Upper lobe of left lung (tissue), 6 donors: Measurements from ENCODE around the gene KLF16. TPM values are rescaled to one million over a fixed set of nuclear protein-coding genes. Genes with fewer than 3 reads are reported as not detected.

Experiments used
- ATAC-seq, 2 donors: fragments of 200-7000 bp; cut with Tn5 transposase; one replicate each; pipeline ENCODE4 v1.9.1; 2022; ENCODE audit warnings: mild to moderate bottlenecking in 2 of 2, moderate library complexity in 2 of 2; ENCODE audit not compliant: low FRiP score in 2 of 2
- DNase-seq, 2 donors: peaks; one replicate each; pipeline ENCODE4 v3.0.0-alpha.2; 2019 to 2020
- H3K27ac ChIP-seq, 4 donors: fragments of 200-600 bp; sonication (generic); one replicate each; pipeline ENCODE4 v1.5.1; 2016 to 2019
- H3K27me3 ChIP-seq, 4 donors: fragments of 200-600 bp; sonication (generic); one replicate each; pipeline ENCODE4 v1.5.1; 2017 to 2019
- H3K36me3 ChIP-seq, 4 donors: fragments of 200-600 bp; sonication (generic); one replicate each; pipeline ENCODE4 v1.5.1; 2016 to 2019
- H3K4me1 ChIP-seq, 4 donors: fragments of 200-600 bp; sonication (generic); one replicate each; pipeline ENCODE4 v1.5.1; 2018 to 2019
- H3K4me3 ChIP-seq, 4 donors: fragments of 200-600 bp; sonication (generic); one replicate each; pipeline ENCODE4 v1.5.1; 2017 to 2019; ENCODE audit warnings: mild to moderate bottlenecking in 2 of 4, moderate library complexity in 1 of 4
- H3K9me3 ChIP-seq, 4 donors: fragments of 200-600 bp; sonication (generic); one replicate each; pipeline ENCODE4 v1.5.1; 2018 to 2019
- EP300 ChIP-seq, 4 donors: sonication (generic); formaldehyde crosslinking; IDR thresholded peaks; one replicate each; pipeline ENCODE4 v1.5.1; 2017; ENCODE audit warnings: antibody characterized with exemption in 4 of 4, control low read depth in 2 of 4
- POLR2A ChIP-seq, 4 donors: fragments of 450-650 bp; IDR thresholded peaks; one replicate each; pipeline ENCODE4 v1.5.1; 2016 to 2017; ENCODE audit warnings: antibody characterized with exemption in 4 of 4, mild to moderate bottlenecking in 2 of 4
- POLR2AphosphoS5 ChIP-seq, 2 donors: sonication (generic); formaldehyde crosslinking; IDR thresholded peaks; one replicate each; pipeline ENCODE4 v1.5.1; 2017; ENCODE audit warnings: antibody characterized with exemption in 2 of 2
- WGBS, 2 donors: methylation state at CpG; one replicate each; pipeline ENCODE4 v1.1.5; 2017 to 2018; 5-methylcytosine and 5-hydroxymethylcytosine counted together
- total RNA-seq, 6 donors: library from RNA; depleted of rRNA in 4 of 6; stranded (reverse); fragments of >200 nt in 4 of 6; gene quantifications; one replicate each; pipeline versions ENCODE4 v1.1.0 to v1.2.1, GENCODE V29; 2016 to 2021
- TF ChIP-seq, protein P1 (sequence below), 6 experiments: fragments of 450-650 bp in 4 of 6; fragments of 200-600 bp in 2 of 6; sonication (generic) in 2 of 6; IDR thresholded peaks; one replicate each; pipeline ENCODE4 v1.5.1; 2016 to 2019; ENCODE audit warnings: antibody characterized with exemption in 6 of 6
- donor health status: DM: no; HTN: no; CAD: no; lungs with moderate emphysema.
- donor health status: DM: no; HTN: yes; CAD: no; lungs with severe emphysema.

The KLF16 gene
- total RNA-seq, 6 donors from 2014 or later = 6.9 to 39.9 (median 16.4) TPM

DNA sequence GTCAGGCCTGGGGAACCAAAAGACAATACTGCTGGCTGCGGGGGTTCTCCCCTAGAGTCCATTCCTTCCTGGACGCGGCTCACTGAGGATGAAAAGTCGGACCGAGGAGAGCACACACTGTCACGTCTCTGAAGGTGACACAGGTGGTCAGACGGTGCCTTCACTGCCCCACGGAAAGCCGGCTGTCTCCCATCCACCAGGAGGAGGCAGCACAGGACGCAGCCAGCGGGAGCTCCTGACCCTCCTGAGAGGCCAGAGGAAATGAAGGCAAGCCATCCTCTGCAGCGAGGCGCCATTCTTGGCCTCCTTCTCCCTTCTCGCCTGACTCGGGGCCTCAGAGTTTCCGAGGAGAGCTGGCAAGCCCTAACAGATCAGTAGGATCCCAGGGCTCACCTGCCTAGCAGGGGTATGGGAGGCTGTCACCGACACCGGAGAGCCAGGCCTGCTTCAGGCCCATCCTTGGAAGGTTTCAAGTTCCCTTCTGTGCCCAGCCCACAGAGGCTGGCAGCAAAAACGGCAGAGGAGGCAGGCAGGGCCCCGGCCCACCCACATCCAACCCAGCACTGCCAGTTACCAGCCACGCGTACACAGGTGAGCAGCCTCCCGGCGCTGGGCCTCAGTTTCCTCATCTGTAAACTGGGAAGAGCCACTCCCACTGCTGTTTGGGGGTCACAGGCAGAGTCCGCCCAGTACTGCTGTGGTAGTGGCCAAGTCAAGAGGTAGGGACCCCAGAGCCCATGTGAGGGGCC is 19.6 kb downstream of the KLF16 start:
- WGBS, 2 donors = 77 to 82% methylated on average over 12 to 24 of the region's 25 CpGs
- ATAC-seq (no peak), DNase-seq (no peak)
- Histone ChIP-seq H3K9me3 (no peaks in the 10 kb centered on the region), H3K27me3 (no peaks in the 10 kb centered on the region), H3K36me3 (peaks cover 0 to 24% (median 3%) of the 10 kb centered on the region in 4 donors), H3K4me1 (peaks cover 67 to 91% (median 72%) of the 10 kb centered on the region in 4 donors), H3K4me3 (no peak overlapping the region), H3K27ac (peak overlapping the region in 2 of 4 donors; percentile 31 to 64)
- TF ChIP-seq POLR2A (IDR thresholded peaks at IDR 0.05) (no peak), POLR2AphosphoS5 (IDR thresholded peaks at IDR 0.05) (no peak), EP300 (IDR thresholded peaks at IDR 0.05) (no peak)
- TF ChIP-seq, protein P1, sequence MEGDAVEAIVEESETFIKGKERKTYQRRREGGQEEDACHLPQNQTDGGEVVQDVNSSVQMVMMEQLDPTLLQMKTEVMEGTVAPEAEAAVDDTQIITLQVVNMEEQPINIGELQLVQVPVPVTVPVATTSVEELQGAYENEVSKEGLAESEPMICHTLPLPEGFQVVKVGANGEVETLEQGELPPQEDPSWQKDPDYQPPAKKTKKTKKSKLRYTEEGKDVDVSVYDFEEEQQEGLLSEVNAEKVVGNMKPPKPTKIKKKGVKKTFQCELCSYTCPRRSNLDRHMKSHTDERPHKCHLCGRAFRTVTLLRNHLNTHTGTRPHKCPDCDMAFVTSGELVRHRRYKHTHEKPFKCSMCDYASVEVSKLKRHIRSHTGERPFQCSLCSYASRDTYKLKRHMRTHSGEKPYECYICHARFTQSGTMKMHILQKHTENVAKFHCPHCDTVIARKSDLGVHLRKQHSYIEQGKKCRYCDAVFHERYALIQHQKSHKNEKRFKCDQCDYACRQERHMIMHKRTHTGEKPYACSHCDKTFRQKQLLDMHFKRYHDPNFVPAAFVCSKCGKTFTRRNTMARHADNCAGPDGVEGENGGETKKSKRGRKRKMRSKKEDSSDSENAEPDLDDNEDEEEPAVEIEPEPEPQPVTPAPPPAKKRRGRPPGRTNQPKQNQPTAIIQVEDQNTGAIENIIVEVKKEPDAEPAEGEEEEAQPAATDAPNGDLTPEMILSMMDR (IDR thresholded peaks at IDR 0.05) = no peak

DNA sequence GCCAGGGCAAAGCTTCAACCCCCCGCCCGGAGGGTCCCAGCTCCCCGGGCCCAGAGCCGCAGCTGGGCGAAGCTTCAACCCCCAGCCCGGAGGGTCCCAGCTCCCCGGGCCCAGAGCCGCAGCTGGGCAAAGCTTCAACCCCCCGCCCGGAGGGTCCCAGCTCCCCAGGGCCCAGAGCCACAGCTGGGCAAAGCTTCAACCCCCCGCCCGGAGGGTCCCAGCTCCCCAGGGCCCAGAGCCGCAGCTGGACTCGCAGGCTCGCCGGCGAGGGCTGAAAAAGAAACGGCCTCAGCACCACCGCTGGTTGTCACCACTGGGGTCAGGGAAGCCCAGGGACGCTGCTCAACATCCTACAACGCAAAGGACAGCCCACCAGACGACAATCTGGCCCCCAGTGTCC is 20.3 kb downstream of the KLF16 start:
- peaks cover 67 to 95% (median 72%) of the 10 kb centered on the region in 4 donors for H3K4me1 ChIP-seq
- H3K36me3 ChIP-seq = peaks cover 0 to 27% (median 3%) of the 10 kb centered on the region in 4 donors
- 86 to 100% methylated on average over 1 to 22 of the region's 22 CpGs for WGBS, 2 donors
- no peaks in the 10 kb centered on the region for H3K9me3 ChIP-seq
- ATAC-seq (no peak), DNase-seq (peak in 1 of 2 donors; percentile 67)
- TF ChIP-seq, protein P1 (IDR thresholded peaks at IDR 0.05) = no peak
- TF ChIP-seq EP300 (IDR thresholded peaks at IDR 0.05) = no peak
- TF ChIP-seq POLR2A (IDR thresholded peaks at IDR 0.05) = no peak
- peak overlapping the region in 2 of 4 donors; percentile 18 to 31 for H3K27ac ChIP-seq
- H3K27me3 ChIP-seq = no peaks in the 10 kb centered on the region
- no peak overlapping the region for H3K4me3 ChIP-seq

DNA sequence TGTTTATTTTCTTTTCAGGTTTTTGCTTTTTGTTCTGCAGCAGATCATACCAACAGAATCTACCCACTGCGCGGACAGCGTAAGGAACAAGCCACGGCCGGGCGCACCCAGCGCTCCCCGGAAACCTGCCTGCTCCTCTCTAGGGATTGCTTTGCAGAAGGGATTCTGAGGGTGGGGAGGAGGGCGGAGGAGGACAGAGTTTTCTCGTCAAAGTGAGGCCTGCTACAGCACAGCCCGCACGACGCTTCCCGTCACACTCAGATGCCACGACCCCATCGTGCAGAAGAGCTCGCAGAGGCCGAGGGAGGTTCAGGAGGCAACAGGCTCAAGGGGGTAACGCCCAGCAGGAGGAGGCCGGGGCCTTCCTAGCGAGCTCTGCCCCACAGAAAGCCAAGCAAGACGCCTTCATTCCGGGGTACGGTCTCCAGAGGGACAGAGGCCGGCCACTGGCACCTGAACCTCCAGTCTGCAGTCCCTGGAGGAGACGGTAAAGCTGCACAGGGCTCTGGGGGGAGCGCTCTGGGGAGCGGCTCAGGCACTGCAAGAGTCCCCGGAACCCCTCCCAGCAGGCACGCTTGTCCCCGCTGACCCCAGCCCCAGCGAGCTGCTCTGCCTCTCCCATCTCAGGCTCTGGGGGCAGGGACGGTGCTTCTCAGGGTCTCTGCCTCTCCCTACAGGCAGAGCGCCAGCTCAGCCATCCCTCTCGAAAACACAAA is 22.0 kb downstream of the KLF16 start:
- H3K4me1 ChIP-seq = peaks cover 64 to 98% (median 72%) of the 10 kb centered on the region in 4 donors
- peak overlapping the region; percentile 43 to 71 (median 53) for H3K27ac ChIP-seq

DNA sequence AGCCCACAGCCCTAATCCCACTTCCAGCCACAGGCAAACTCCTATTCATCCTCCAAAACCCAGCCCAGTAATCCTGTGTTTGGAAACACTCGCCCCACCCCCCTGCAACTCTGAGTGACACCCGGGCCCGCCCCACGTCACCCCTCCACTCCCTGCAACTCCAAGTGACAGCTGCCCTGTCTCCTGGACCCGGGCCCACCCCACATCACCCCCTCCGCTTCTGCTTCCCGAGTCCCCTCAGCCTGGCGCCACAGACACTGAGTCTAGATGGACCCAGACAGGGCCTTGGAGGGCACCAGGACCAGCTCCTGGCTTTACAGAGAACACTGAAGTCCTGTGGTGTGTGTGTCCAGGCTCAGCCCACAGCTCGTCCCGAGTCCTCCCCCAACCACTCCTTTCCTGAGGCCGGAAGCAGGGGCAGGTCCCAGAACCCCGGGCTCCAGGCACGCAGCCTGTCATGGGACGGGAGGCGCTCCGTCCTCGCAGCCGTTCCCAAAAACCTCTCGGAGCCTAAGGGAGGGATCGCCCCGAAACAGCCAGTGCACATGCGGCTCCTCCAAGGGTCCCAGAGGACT is 22.8 kb downstream of the KLF16 start:
- peaks cover 56 to 97% (median 65%) of the 10 kb centered on the region in 4 donors for H3K4me1 ChIP-seq
- H3K27me3 ChIP-seq = no peaks in the 10 kb centered on the region
- H3K9me3 ChIP-seq = no peaks in the 10 kb centered on the region
- H3K36me3 ChIP-seq = peaks cover 0 to 27% (median 3%) of the 10 kb centered on the region in 4 donors
- DNase-seq = peak in 1 of 2 donors; percentile 61
- peak overlapping the region in 3 of 4 donors; percentile 30 to 45 (median 33) for H3K4me3 ChIP-seq
- H3K27ac ChIP-seq = peak overlapping the region; percentile 43 to 71 (median 53)
- whole genome bisulfite sequencing, 2 donors = 59 to 61% methylated on average over 18 to 19 of the region's 22 CpGs
- ATAC-seq = peak in 1 of 2 donors; percentile 18
- no peak for TF ChIP-seq EP300 (IDR thresholded peaks at IDR 0.05)
- TF ChIP-seq POLR2AphosphoS5 (IDR thresholded peaks at IDR 0.05) = peak in 1 of 2 donors; percentile 29

More for the DNA sequence above, 22.0 kb downstream of the KLF16 start:
- H3K4me3 ChIP-seq = peak overlapping the region in 3 of 4 donors; percentile 30 to 45 (median 33)
- peak in 1 of 2 donors; percentile 73 for DNase-seq
- TF ChIP-seq POLR2A (IDR thresholded peaks at IDR 0.05) (no peak), POLR2AphosphoS5 (IDR thresholded peaks at IDR 0.05) (no peak), EP300 (IDR thresholded peaks at IDR 0.05) (no peak)
- TF ChIP-seq, protein P1 (IDR thresholded peaks at IDR 0.05) = no peak
- no peaks in the 10 kb centered on the region for H3K9me3 ChIP-seq
- 60 to 69% methylated on average over 24 to 35 of the region's 35 CpGs for WGBS, 2 donors
- H3K36me3 ChIP-seq = peaks cover 0 to 27% (median 3%) of the 10 kb centered on the region in 4 donors
- H3K27me3 ChIP-seq = no peaks in the 10 kb centered on the region
- no peak for ATAC-seq
